Kidney (tissue), 14 donors: ENCODE results near the gene DDX27. TPM values are rescaled to one million over a fixed set of nuclear protein-coding genes. Genes with fewer than 3 reads are reported as not detected.

Experiments used
- DNase-seq, 5 donors: peaks; one replicate each; pipeline ENCODE4 v3.0.0-alpha.2; 2013 to 2020
- FAIRE-seq: peaks from 2 replicates; lab custom pipeline; 2012; peaks lifted over from hg19 to GRCh38; lab: Jason Lieb, UNC
- H3K27ac ChIP-seq, 2 donors: one replicate each; pipeline ENCODE4 v1.7.0; 2013; ENCODE audit warnings: low read depth in 2 of 2, low read length in 2 of 2, inconsistent platforms in 1 of 2
- H3K27me3 ChIP-seq: one replicate; pipeline ENCODE4 v1.7.1; 2013; ENCODE audit warnings: low read length, inconsistent platforms; ENCODE audit not compliant: control insufficient read depth, insufficient read depth
- H3K36me3 ChIP-seq, 3 donors: one replicate each; pipeline versions ENCODE4 v1.7.0 to v1.7.1; 2013; ENCODE audit warnings: low read length in 3 of 3, control low read depth in 1 of 3, inconsistent platforms in 1 of 3; ENCODE audit not compliant: insufficient read depth in 3 of 3, control insufficient read depth in 2 of 3
- H3K4me1 ChIP-seq, 3 donors: one replicate each; pipeline versions ENCODE4 v1.7.0 to v1.7.1; 2013; ENCODE audit warnings: low read length in 3 of 3, inconsistent platforms in 1 of 3, low read depth in 1 of 3; ENCODE audit not compliant: control insufficient read depth in 2 of 3, insufficient read depth in 2 of 3
- H3K4me3 ChIP-seq, 3 donors: one replicate each; pipeline versions ENCODE4 v1.7.0 to v1.8.1; 2013; ENCODE audit warnings: low read length in 3 of 3, control low read depth in 1 of 3, inconsistent platforms in 1 of 3
- H3K9ac ChIP-seq, 3 donors: one replicate each; pipeline versions ENCODE4 v1.7.0 to v1.7.1; 2013; ENCODE audit warnings: low read length in 3 of 3, control low read depth in 1 of 3, inconsistent platforms in 1 of 3
- H3K9me3 ChIP-seq, 3 donors: one replicate each; pipeline versions ENCODE4 v1.7.0 to v1.7.1; 2013; ENCODE audit warnings: low read length in 3 of 3, control low read depth in 1 of 3, inconsistent platforms in 1 of 3; ENCODE audit not compliant: control insufficient read depth in 2 of 3, insufficient read depth in 1 of 3
- intact Hi-C: fragments of 100-400 bp; cut with DNase I; formaldehyde crosslinking; loops from one replicate; pipeline ENCODE4 v1.11.1; 2022
- polyA plus RNA-seq: library from polyadenylated mRNA; stranded (reverse); fragments of 350-450 nt; fragmentation: Illumina TruSeq; extraction: RNeasy Lipid Tissue Mini Kit (QIAGEN cat#74804); gene quantifications from one replicate; pipeline ENCODE4 v1.2.3, GENCODE V29; 2014; ENCODE audit warnings: low read depth, low replicate concordance; ENCODE audit not compliant: insufficient read depth
- total RNA-seq: library from RNA; stranded (reverse); fragmentation: NEBNext Ultra II Directional; extraction: Animal tissue kit (Norgen Biotek cat#: 25700); gene quantifications from one replicate; pipeline ENCODE4 v1.2.1, GENCODE V29; 2021
- TF ChIP-seq, protein P1 (sequence below): IDR thresholded peaks from 3 replicates; pipeline ENCODE4 v1.5.1; 2012; ENCODE audit warnings: mild to moderate bottlenecking, moderate library complexity, borderline replicate concordance; ENCODE audit not compliant: insufficient read depth; ENCODE audit errors: extremely low read depth
- donor health status: control.
- donor health status: control.
- donor health status: control.
- donor health status: control.
- donor health status: control.
- donor health status: DM: yes; HTN: yes; CAD: no.
- donor health status: Normal renal cell carcinoma (clear cell type).

The DDX27 gene
- total and polyA plus RNA-seq, 2 donors from 2014 or later = 22.8 to 30.6 TPM

DNA sequence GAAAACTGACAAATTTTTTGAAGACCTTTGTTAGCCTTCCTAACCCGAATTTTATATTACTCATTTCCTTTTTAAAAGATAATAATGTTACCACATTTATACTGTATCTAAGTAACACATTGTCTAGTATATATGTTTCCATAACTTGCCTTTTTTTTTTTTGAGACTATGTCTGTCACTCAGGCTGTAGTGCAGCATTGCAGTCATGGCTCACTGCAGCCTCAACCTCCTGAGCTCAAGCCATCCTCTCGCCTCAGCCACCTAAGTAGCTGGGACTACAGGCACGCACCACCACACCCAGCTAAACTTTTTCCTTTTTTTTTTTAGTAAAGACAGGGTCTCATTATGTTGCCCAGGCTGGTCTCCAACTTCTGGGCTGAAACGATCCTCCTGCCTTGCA is 40.1 kb downstream of the DDX27 start:
- Histone ChIP-seq H3K27ac (no peak overlapping the region), H3K27me3 (no peaks in the 10 kb centered on the region), H3K4me1 (no peaks in the 10 kb centered on the region), H3K36me3 (peaks cover 15 to 61% (median 46%) of the 10 kb centered on the region in 3 donors), H3K9me3 (no peaks in the 10 kb centered on the region), H3K4me3 (no peak overlapping the region), H3K9ac (no peak overlapping the region)
- TF ChIP-seq, protein P1, sequence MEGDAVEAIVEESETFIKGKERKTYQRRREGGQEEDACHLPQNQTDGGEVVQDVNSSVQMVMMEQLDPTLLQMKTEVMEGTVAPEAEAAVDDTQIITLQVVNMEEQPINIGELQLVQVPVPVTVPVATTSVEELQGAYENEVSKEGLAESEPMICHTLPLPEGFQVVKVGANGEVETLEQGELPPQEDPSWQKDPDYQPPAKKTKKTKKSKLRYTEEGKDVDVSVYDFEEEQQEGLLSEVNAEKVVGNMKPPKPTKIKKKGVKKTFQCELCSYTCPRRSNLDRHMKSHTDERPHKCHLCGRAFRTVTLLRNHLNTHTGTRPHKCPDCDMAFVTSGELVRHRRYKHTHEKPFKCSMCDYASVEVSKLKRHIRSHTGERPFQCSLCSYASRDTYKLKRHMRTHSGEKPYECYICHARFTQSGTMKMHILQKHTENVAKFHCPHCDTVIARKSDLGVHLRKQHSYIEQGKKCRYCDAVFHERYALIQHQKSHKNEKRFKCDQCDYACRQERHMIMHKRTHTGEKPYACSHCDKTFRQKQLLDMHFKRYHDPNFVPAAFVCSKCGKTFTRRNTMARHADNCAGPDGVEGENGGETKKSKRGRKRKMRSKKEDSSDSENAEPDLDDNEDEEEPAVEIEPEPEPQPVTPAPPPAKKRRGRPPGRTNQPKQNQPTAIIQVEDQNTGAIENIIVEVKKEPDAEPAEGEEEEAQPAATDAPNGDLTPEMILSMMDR = no peak
- DNase-seq (no peak), FAIRE-seq (no peak)
- intact Hi-C loops = no loop called here

DNA sequence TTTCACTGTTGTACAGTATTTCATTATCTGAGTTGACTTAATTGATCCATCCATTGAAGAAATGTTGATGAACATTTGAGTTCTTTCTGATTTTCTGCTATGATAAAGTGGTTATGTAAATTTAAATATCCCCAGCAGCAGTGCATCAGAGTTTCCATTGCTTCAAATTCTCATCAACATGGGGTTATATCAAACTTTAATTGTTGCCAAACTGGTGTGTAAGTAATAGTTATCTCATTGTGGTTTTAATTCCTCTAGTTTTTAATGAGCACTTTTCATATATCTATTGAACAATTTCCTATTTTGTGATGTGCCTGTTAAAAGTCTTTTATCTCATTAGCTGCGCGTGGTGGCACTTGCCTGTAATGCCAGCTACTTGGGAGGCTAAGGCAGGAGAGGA is 40.6 kb downstream of the DDX27 start:
- Histone ChIP-seq H3K27ac (no peak overlapping the region), H3K4me1 (no peaks in the 10 kb centered on the region), H3K27me3 (no peaks in the 10 kb centered on the region), H3K4me3 (no peak overlapping the region), H3K9ac (no peak overlapping the region), H3K9me3 (no peaks in the 10 kb centered on the region), H3K36me3 (peaks cover 15 to 61% (median 51%) of the 10 kb centered on the region in 3 donors)
- DNase-seq (no peak), FAIRE-seq (no peak)
- TF ChIP-seq, protein P1 = no peak
- intact Hi-C loops = no loop called here

- intact Hi-C loops = no loop called here
- H3K4me3 ChIP-seq = no peak overlapping the region
- TF ChIP-seq, protein P1 = no peak
- DNase-seq (no peak), FAIRE-seq (no peak)
- H3K4me1 ChIP-seq = no peaks in the 10 kb centered on the region
- H3K27ac ChIP-seq = no peak overlapping the region
- no peaks in the 10 kb centered on the region for H3K9me3 ChIP-seq
- H3K9ac ChIP-seq = no peak overlapping the region
- H3K36me3 ChIP-seq = peaks cover 15 to 64% (median 54%) of the 10 kb centered on the region in 3 donors
- no peaks in the 10 kb centered on the region for H3K27me3 ChIP-seq
Measured at GRCh38 chr20:49260218-49260617, 41.0 kb downstream of the DDX27 start.

GRCh38 chr20:49261173-49261572 is 42.0 kb downstream of the DDX27 start:
- DNase-seq = no peak
- no peaks in the 10 kb centered on the region for H3K27me3 ChIP-seq
- intact Hi-C loops = no loop called here
- TF ChIP-seq, protein P1 = no peak
- no peak overlapping the region for H3K4me3 ChIP-seq
- H3K4me1 ChIP-seq = no peaks in the 10 kb centered on the region
- FAIRE-seq = no peak
- H3K9ac ChIP-seq = no peak overlapping the region
- peaks cover 14 to 59% (median 50%) of the 10 kb centered on the region in 3 donors for H3K36me3 ChIP-seq
- no peak overlapping the region for H3K27ac ChIP-seq
- H3K9me3 ChIP-seq = no peaks in the 10 kb centered on the region
